Myometrial cell (primary cell): ENCODE measurements around the gene LGALS9C. TPM values are rescaled to one million over a fixed set of nuclear protein-coding genes. Genes with fewer than 3 reads are reported as not detected.

ENCODE experiments used
- total RNA-seq: library from RNA; depleted of rRNA; stranded (reverse); fragments of >200 nt; gene quantifications from 2 replicates; pipeline ENCODE4 v1.2.3, GENCODE V29; 2015

Gene LGALS9C
- total RNA-seq, result not detected in 2 replicates

DNA sequence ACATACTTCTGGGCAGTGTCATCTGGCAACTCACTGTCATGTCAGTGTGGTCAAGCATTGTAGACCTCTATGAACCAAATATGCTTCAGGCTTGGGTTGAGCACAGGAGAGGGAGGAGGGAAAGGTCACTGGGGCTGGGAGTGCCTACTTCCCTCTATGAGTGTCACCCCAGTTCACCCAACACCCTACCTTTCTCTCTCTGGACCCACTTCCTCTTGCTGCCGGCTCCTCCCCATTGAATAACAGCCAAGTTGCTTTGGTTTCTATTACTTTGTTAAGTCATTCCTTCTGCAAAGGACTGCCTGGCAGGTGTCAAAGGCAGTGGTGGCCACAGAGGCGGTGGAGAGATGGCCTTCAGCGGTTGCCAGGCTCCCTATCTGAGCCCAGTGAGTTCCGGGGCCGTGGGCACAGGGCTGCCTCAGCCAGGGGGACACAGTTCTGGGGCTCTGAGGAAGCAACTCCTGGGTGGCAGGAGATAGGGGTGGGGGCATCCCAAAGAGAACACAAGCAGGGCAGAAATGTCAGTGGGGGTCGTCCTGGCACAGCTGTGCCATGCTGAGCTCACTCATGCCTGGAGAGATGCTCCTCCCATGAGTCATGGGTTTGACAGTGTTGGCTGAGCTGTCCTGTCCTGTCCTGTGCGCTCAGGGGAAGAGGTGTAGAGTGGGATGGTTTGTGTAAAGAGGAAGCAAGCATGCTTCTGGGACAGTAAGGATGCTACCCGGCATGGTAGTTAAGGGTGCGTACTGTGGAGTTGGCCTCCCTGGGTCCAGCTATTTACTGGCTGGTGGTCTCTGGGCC lies at the start of gene LGALS9C:
TSS of gene LGALS9C (plus strand) at position 282 of the 801 bp plus-strand sequence. CDS start at position 348, 66 bp downstream.

Other genes starting within 250 kb of the LGALS9C start
- gene FLII, start 218.1 kb upstream of the LGALS9C start, total RNA-seq, result 323 and 352 TPM in 2 replicates
- 15.4 and 18.7 TPM in 2 replicates for gene MIEF2, start 216.1 kb upstream of the LGALS9C start, total RNA-seq
- gene TOP3A, start 161.8 kb upstream of the LGALS9C start, total RNA-seq, result 14.4 and 19.5 TPM in 2 replicates
- 6.9 and 7.8 TPM in 2 replicates for gene SMCR8, start 161.5 kb upstream of the LGALS9C start, total RNA-seq
- gene SHMT1, start 113.2 kb upstream of the LGALS9C start, total RNA-seq, result 29.4 and 52.5 TPM in 2 replicates
- not detected in 2 replicates for gene EVPLL, start 99.0 kb upstream of the LGALS9C start, total RNA-seq
- gene TBC1D28, start 167.6 kb downstream of the LGALS9C start, total RNA-seq, result not detected in 2 replicates
- gene FOXO3B, start 205.5 kb downstream of the LGALS9C start, total RNA-seq, result 5.1 and 6.1 TPM in 2 replicates